CD4-positive, alpha-beta T cell treated with Interleukin-4 for 4 hours (primary cell): ENCODE data around the gene AGPS.
"Not testable (repeated sequence)": the region's sequence is repeated elsewhere in the genome, so short reads cannot be mapped to it uniquely, and the experiment has no call there.

Experiments used
- DNase-seq: peaks from one replicate; pipeline ENCODE4 v3.0.0-alpha.2; 2020

The AGPS gene

DNA sequence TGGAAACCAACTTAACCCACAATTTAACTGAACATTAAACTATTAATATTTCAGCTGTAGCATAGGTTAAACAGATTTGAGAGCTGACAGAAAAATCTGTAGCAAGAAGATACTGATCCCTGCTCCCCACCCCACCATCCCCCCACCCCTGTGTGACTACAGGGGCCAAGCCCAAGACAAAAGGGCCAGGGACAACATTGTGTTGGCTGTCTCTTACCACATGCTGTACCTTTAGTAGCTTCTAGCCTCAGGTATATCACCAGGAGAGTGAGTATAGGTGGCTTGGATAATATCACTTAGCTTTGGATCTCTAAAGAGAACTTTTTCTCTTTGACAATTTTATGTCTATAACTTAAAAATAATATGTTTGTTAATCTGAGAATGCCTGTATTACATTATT, 140.7 kb downstream of the AGPS start:
- DNase-seq, result no peak

DNA sequence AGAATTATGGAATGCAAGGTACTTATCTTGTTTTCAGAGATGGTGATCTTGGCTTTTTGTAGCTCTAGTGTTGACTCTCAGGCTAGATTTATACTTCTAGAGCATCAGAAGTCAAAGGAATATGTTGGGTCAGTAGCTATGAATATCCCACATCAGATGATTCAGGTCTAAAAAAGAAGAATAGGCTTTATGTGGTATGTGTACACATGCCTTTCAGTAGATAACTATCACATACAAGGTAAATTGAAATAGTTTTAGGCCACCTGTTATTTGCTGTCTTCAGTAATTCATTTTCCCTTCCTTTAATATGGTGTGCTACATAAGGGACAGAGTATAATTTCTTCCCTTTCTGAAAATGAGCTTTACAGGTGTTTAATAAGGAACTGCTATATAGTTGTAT, 142.4 kb downstream of the AGPS start:
- no peak for DNase-seq

DNA sequence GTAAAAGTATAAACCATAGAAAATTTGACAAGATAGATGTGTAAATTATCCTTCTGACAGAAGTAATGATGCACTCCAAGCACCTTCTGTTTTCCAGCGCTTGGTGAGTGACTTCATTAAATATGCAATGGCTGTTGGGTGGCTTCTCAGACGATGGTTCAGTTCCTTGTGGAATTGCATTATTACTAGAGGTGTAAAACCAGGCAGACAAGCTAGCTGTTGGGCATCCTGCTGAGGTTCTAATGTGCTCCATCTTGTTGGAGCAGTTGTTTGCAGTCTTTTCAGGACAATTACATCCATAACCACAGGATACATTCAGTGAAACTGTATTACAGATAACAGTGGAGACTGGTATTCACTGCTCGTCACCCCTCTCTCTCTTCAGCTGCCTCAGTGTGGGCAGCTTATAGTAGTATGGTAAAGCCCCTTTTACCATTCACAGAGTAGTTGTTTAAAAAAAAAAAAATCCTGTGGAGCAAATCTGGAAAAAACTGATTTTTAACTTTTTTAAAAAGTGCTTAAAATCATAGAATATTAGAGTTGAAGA, 143.5 kb downstream of the AGPS start:
- no peak for DNase-seq

DNA sequence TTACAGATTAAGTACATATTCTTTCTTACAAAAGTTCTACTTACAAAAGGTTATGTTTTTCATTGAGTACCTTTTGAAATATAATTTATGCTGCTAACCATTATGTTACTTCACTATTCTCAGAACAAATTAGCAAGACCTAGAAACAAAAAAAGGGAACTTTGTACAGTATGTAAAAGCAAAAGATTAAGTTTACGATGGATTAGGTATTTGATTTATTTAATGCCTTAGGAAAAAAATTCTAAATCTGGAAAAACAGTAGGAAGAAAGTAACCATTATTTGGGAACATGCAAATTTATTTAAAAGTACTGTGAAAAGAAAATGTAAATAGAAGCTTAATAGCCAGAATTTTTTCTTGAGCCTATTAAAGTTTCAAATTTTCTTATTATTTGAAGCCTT, 144.6 kb downstream of the AGPS start:
- no peak for DNase-seq

DNA sequence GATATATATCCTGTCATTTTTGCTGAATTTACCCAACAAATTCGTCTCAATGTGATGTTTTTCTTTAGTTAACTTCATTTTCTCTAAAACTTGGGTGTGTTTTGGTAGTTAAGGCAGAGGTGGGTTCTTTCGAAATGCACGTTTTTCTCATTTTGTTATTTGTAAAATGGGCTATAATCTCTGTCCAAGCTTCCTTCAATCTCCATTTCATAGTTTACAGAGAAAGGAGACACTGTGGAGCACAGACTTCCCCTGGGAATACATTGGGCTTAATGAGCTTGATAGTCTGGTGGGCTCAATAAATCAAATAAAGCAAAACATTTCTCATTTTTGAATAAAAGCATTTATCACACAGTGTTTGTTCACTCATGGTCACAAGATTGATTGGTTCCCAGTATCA, 145.1 kb downstream of the AGPS start:
- DNase-seq, result no peak

GRCh38 chr2:177538323-177538722, 145.8 kb downstream of the AGPS start:
- DNase-seq, result no peak

- DNase-seq, result no peak
These were observed 147.7 kb downstream of the AGPS start for GRCh38 chr2:177540283-177540682.

DNA sequence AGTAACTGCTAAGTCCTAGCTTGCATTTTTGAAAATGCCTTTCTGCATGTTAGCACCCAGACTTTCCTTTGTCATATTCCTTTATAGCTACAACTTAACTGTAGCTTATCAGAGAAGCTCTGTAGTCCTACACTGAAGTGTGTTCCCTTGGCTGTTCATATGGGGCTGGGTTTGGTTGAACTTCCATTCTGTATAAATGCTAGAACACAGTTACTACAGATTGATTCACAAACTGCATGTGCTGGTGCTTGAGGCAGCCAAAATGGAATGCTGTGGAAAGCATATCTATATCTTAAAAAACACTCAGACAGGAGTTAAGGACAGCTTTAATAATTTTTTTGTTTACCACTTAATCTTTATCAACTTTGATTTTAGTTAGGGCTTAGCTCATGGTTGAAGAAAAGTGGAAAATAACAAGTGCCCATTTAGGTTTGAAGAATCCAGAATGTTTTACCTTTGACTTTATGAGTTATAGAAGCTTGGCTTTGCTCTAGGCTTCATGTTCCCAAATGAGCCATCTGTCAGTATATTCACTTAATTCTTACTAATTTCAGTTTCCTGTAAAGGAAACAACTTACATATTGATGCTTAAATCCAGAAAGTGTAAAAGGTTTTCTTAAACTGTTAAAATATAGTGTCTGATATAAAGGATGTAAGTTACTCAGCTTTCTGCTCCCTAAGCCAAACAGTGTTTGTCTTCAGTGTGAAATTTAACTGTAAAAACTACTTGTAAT, 148.9 kb downstream of the AGPS start:
- no peak for DNase-seq

GRCh38 chr2:177542396-177542795, 149.8 kb downstream of the AGPS start:
- no peak for DNase-seq

DNA sequence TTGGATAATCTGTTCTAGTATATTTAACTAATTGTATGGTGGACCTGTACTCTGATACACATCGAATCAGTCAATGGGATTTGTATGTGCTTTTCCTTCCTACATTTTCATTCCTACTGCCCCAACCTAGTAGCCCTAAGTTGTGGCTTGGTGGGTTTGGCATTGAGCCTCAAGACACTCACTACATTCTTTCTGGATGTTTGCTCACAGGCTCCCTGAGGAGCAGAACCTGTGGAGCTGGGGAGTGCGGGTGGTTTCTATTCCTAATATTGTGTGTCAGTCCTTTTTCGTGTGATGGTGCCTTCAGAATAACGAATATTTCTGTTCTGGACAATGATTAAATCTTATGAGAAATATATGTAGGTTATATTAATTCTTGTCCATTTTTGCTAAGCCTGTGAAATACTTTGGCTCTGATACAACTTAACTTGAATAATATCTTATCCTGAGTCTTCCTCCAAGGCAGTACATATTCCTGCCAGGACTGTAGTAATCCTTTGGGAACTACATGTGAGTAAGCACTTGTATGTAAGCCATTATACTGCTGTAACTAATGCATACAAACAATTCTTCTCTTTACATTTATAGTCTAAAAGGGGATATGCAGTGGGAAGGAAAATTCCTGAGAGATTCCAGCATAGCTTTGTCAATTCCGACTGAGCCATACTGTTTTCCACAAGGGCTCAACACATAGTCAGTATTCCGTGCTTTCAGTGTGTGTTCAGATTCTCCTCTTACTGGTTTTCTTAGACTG, 150.6 kb downstream of the AGPS start:
- no peak for DNase-seq

DNA sequence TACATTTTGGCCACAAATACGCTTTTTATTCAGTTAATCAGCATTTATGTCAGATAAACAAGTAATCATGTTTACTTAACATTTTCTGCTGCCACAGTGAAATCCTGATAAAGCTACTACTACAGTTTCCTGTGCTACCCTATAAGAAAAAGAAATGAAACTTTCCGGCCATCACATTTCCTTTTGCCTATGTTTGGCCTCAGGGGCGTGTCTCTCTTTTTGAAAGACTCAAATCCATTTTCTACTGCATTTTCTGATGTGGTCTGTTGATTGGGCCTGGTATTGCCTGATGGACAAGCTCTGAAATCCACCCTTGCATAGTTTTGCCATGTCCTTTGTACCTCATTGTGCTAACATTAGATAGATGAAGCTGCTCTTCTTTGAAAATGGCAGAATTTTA, 152.6 kb downstream of the AGPS start:
- DNase-seq, result no peak

GRCh38 chr2:177545981-177546585, 153.5 kb downstream of the AGPS start:
- no peak for DNase-seq

- DNase-seq, result no peak
These were observed 154.5 kb downstream of the AGPS start for GRCh38 chr2:177547122-177547521.

- no peak for DNase-seq
These were observed 155.2 kb downstream of the AGPS start for GRCh38 chr2:177547772-177548171.

DNA sequence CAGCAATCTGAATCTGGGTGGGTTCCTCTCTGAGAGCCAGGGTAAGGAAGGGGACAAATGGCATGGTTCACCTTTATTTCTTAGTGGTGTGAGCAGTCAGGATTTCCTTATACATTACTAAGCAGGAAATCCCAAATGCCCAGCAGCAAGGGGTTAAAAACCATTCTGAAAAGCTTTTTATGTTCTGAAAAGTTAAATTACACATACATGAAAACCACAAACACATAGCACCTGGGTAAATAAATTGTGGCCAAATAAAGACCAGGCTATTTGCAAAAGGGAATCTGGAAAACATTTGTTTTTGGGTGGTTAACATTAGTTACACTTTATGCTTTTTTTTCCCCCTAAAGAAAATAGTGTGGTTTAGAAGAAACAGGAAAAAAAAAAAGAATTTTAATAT, 156.1 kb downstream of the AGPS start:
- no peak for DNase-seq

DNA sequence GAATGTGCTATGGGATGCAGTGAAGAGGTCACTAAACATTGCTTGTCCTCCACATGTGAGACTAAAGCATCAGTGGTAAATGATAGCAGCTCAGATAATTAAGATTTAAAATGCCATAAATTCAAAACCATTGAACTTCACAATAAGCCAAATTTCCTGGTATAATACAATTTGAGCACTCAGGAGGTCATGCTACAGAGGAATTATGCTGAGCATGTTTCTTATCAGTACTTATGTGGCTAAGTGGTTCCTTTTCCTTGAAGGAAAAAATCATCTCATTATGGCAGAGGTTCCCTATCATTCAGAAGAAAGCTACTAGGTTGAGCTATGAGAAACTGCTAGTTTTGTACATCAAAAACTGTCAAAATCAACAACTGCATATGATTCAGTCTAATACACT, 156.6 kb downstream of the AGPS start:
- DNase-seq, result no peak

GRCh38 chr2:177550264-177551200, 158.0 kb downstream of the AGPS start:
- no peak for DNase-seq

GRCh38 chr2:177551360-177551759, 158.8 kb downstream of the AGPS start:
- not testable (repeated sequence) for DNase-seq

DNA sequence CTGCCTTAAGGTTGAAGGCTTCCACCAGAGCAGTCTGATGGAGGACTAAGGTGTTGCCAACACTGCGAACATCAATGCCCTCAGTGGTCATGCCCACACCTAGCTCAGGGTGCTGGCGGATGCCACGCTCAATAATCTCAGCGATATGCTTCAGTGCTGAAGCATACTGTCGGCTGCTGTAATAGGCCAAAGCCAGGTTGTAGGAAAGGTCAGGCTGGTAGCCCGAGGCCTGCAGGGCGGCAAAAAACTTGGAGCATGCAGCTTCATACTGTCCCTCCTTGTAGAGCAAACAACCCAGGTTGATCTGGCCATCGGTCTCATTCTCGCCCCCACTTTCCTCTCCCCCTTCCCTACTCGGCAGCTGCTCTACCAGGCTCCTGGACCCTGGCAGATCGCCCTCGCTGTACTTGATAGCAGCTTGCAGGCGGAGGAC, 159.4 kb downstream of the AGPS start:
- no peak for DNase-seq

DNA sequence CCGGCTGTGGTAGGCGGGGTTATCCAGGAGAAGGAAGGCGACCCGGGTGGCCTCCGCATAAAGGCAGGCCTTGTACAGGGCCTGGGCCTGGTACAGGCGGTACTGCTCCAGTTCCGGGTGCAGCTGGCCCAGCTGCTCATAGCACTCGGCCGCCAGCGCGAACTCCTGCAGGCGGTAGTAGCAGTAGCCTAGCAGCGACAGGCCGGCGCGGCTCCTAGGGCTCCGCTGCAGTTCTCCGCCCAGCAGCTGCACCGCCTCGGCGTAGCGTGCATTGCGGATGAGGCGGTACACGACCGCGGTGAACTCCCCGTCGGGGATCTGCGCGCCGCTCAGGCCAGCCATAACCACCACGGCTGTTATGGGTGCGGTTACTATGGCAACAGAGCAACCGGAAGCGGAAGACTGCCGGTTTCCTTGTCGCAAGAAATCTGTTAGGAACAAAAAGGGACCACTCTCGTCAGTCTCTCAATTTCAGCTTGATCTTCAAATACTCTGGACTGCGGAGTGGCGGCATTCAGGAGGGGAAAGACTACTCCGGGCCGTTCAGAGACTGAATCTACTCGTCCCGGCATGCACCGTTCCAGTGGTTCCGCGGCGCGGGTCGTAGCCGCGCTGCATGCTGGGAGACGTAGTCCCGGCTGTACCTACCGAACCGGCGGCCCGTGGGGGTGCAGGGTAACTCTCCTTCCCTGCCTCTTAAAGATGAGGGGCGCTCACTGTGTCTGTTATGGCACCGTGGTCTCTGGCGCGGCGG, 160.0 kb downstream of the AGPS start:
- DNase-seq, result peak; percentile 94

- no peak for DNase-seq
These were observed 160.8 kb downstream of the AGPS start for GRCh38 chr2:177553176-177553884.
